OCI-LY7 (cell line): ENCODE results near the gene NOD1. TPM values are rescaled to one million over a fixed set of nuclear protein-coding genes. Genes with fewer than 3 reads are reported as not detected.

Source experiments
- BruUV-seq: library from RNA; stranded (reverse); fragments of 400-500 nt; replicated peaks from 2 replicates; lab custom pipeline; 2021; lab: Mats Ljungman, UMichigan
- CTCF ChIA-PET: fragments of 300-600 bp; sonication (Branson Sonifier 250); formaldehyde crosslinking; loops from one replicate; lab custom pipeline; 2022; ENCODE audit warnings: antibody characterized with exemption; ENCODE audit not compliant: unreplicated experiment; lab: Charles Lee
- POLR2A ChIA-PET: fragments of 300-600 bp; sonication (Branson Sonifier 250); formaldehyde crosslinking; loops from one replicate; lab custom pipeline; 2022; ENCODE audit warnings: antibody characterized with exemption; lab: Charles Lee
- DNase-seq: peaks from one replicate; pipeline ENCODE4 v3.0.0-alpha.2; 2015; ENCODE audit warnings: low spot score
- H2AFZ ChIP-seq: fragments of 200-600 bp; sonication (generic), shearing (Covaris generic); 2 replicates; pipeline ENCODE4 v1.6.1; 2014; ENCODE audit warnings: mild to moderate bottlenecking, antibody characterized with exemption, low read length, moderate library complexity
- H3K27ac ChIP-seq: fragments of 200-600 bp; sonication (generic); 2 replicates; pipeline ENCODE4 v1.5.1; 2014; ENCODE audit warnings: mixed run types, low read depth, mild to moderate bottlenecking, moderate library complexity, low read length, inconsistent platforms; ENCODE audit not compliant: poor library complexity, severe bottlenecking
- H3K36me3 ChIP-seq: fragments of 200-600 bp; sonication (generic); 2 replicates; pipeline ENCODE4 v1.6.1; 2014; ENCODE audit warnings: mild to moderate bottlenecking, antibody characterized with exemption, low read length, moderate library complexity, mixed read lengths; ENCODE audit not compliant: insufficient read depth
- H3K4me1 ChIP-seq: fragments of 200-600 bp; sonication (generic); 2 replicates; pipeline ENCODE4 v1.5.1; 2014; ENCODE audit warnings: mild to moderate bottlenecking, low read length; ENCODE audit not compliant: insufficient read depth, poor library complexity, severe bottlenecking
- H3K4me2 ChIP-seq: fragments of 200-600 bp; sonication (generic); 2 replicates; pipeline ENCODE4 v1.6.1; 2014; ENCODE audit warnings: mild to moderate bottlenecking, low read length
- H3K4me3 ChIP-seq: fragments of 200-600 bp; sonication (generic); 2 replicates; pipeline ENCODE4 v1.5.1; 2014; ENCODE audit warnings: mild to moderate bottlenecking, low read depth, low read length; ENCODE audit not compliant: poor library complexity, severe bottlenecking
- H3K79me2 ChIP-seq: fragments of 200-600 bp; sonication (generic); 2 replicates; pipeline ENCODE4 v1.6.1; 2016; ENCODE audit warnings: low read depth, mild to moderate bottlenecking, low read length, moderate library complexity, mixed read lengths; ENCODE audit not compliant: insufficient read depth
- H3K9me2 ChIP-seq: fragments of 200-600 bp; sonication (generic); 2 replicates; pipeline ENCODE4 v1.6.1; 2016; ENCODE audit warnings: mild to moderate bottlenecking, low read length, mixed read lengths; ENCODE audit not compliant: insufficient read depth
- H3K9me3 ChIP-seq: fragments of 200-600 bp; sonication (generic); 2 replicates; pipeline ENCODE4 v1.6.1; 2014; ENCODE audit warnings: mild to moderate bottlenecking, mixed run types, low read length, mixed read lengths
- H4K20me1 ChIP-seq: fragments of 200-600 bp; sonication (generic); 2 replicates; pipeline ENCODE4 v1.6.1; 2014; ENCODE audit warnings: mild to moderate bottlenecking, antibody characterized with exemption, low read length, moderate library complexity, mixed read lengths; ENCODE audit not compliant: insufficient read depth
- EZH2phosphoT487 ChIP-seq: fragments of 200-600 bp; sonication (generic); IDR thresholded peaks from 2 replicates; pipeline ENCODE4 v1.6.1; 2018; ENCODE audit warnings: low read depth, borderline replicate concordance, mild to moderate bottlenecking, mixed run types, antibody characterized with exemption, low read length, moderate library complexity, mixed read lengths
- intact Hi-C: fragments of 100-400 bp; cut with micrococcal nuclease; formaldehyde crosslinking; loops from one replicate; pipeline ENCODE4 v1.10.0; 2022; ENCODE audit not compliant: unreplicated experiment
- total RNA-seq, 2 experiments: library from RNA; depleted of rRNA in 1 of 2; stranded (reverse); fragments of >200 nt in 1 of 2; shearing (Covaris generic) in 1 of 2; gene quantifications; 2 replicates each; pipeline ENCODE4 v1.2.3, GENCODE V29; 2014 to 2022
- TF ChIP-seq, protein P1 (sequence below): fragments of 200-600 bp; sonication (generic); conservative IDR thresholded peaks from 2 replicates; pipeline ENCODE4 v1.5.1; 2014; ENCODE audit warnings: mild to moderate bottlenecking, antibody characterized with exemption, low read length, moderate library complexity, mixed read lengths

The NOD1 gene
- total RNA-seq, 2 experiments from 2014 or later = 8.4 to 10.3 TPM

DNA sequence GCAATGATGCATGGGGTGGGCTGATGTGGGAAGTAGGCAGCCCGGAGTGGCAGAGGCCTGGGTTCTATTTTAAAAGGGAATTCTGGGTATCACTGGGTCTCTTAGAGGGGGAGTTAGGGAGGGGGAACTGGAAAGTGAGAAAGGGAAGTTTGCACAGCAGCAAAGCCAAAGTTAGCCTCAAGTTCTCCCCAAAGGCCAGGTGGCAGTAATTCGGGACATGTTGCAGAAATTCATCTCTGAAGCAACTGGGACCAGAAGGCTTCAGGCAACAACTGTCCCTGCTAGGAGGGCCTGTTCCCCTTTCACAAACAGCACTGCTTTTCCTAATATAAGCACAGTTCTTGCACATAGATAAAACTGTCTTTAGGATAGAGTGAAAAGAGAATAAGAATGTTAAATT, 67.4 kb downstream of the NOD1 start:
- DNase-seq = peak; percentile 57
- H2AFZ ChIP-seq = peak overlapping the region; percentile 36; the same call in 1 of the 2 replicates
- BruUV-seq = no TSS peak
- no peaks in the 10 kb centered on the region for H4K20me1 ChIP-seq
- H3K79me2 ChIP-seq = no peaks in the 10 kb centered on the region
- intact Hi-C loops = loop anchor here (1.0 kb wide), 1 partner anchor 135 kb away; no protein-coding TSS in a partner anchor
- peak overlapping the region; percentile 70 for H3K4me2 ChIP-seq
- POLR2A ChIA-PET = interaction anchor here (0.8 kb wide), 1 partner anchor 19 kb away, joined by 8 read pairs; no protein-coding TSS in a partner anchor
- H3K4me3 ChIP-seq = peak overlapping the region; percentile 49
- peak overlapping the region; percentile 58 for H3K27ac ChIP-seq
- CTCF ChIA-PET = interaction anchor here (1.4 to 1.5 kb wide), 2 partner anchors 15 to 135 kb away, joined by 3 read pairs; no protein-coding TSS in a partner anchor
- TF ChIP-seq EZH2phosphoT487 = no peak
- TF ChIP-seq, protein P1, sequence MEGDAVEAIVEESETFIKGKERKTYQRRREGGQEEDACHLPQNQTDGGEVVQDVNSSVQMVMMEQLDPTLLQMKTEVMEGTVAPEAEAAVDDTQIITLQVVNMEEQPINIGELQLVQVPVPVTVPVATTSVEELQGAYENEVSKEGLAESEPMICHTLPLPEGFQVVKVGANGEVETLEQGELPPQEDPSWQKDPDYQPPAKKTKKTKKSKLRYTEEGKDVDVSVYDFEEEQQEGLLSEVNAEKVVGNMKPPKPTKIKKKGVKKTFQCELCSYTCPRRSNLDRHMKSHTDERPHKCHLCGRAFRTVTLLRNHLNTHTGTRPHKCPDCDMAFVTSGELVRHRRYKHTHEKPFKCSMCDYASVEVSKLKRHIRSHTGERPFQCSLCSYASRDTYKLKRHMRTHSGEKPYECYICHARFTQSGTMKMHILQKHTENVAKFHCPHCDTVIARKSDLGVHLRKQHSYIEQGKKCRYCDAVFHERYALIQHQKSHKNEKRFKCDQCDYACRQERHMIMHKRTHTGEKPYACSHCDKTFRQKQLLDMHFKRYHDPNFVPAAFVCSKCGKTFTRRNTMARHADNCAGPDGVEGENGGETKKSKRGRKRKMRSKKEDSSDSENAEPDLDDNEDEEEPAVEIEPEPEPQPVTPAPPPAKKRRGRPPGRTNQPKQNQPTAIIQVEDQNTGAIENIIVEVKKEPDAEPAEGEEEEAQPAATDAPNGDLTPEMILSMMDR = no peak
- H3K9me2 ChIP-seq = no peaks in the 10 kb centered on the region
- peaks cover 24% of the 10 kb centered on the region for H3K36me3 ChIP-seq
- H3K4me1 ChIP-seq = peaks cover 41% of the 10 kb centered on the region
- H3K9me3 ChIP-seq = peaks cover 16% of the 10 kb centered on the region

DNA sequence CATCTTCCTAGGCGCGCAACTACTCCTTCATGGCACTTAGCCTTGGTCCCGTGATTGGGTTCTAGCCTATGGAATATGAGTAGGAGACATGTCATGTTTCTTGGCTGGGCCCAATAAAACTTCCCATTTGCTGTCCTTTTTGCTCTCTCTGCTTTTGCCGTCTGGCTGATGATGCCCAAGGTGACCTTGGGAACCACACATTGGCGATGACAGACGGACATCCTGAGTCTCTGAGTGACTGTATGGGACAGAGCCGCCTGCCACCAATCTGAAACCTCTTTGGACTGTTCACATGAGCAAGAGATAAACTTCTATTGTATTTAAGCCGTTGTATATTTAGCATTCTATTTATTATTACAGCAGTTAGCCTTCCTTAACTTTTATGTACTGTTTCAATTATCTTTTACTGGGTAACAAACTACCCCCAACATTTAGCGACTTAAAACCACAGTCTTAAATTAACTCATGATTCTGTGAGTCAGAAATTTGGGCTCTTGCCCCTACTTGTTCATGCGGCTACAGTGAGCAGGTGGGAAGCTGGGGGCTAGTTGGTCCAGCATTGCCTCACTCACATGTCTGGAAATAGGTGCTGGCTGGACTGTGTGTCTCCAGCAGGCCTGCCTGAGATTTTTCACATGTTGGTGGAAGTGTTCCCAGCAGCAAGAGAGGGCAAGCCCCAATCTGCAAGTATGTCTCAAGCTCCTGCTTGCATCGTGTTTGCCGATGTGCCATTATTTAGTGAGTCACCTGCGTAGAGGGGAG, 71.7 kb downstream of the NOD1 start:
- Histone ChIP-seq H3K27ac (no peak overlapping the region), H4K20me1 (no peaks in the 10 kb centered on the region), H3K4me3 (no peak overlapping the region), H3K9me3 (no peaks in the 10 kb centered on the region), H3K36me3 (peaks cover 5% of the 10 kb centered on the region), H3K79me2 (no peaks in the 10 kb centered on the region), H3K9me2 (no peaks in the 10 kb centered on the region), H3K4me1 (peaks cover 30% of the 10 kb centered on the region), H2AFZ (no peak overlapping the region), H3K4me2 (no peak overlapping the region)
- POLR2A ChIA-PET = no interaction called here
- intact Hi-C loops = no loop called here
- TF ChIP-seq, protein P1 = no peak
- TF ChIP-seq EZH2phosphoT487 = no peak
- BruUV-seq = no TSS peak
- CTCF ChIA-PET = no interaction called here
- no peak for DNase-seq

GRCh38 chr7:30405179-30405578, 73.4 kb downstream of the NOD1 start:
- Histone ChIP-seq H3K4me3 (no peak overlapping the region), H3K9me2 (no peaks in the 10 kb centered on the region), H3K36me3 (peaks cover 5% of the 10 kb centered on the region), H3K4me1 (peaks cover 13% of the 10 kb centered on the region), H3K9me3 (no peaks in the 10 kb centered on the region), H4K20me1 (no peaks in the 10 kb centered on the region), H2AFZ (no peak overlapping the region), H3K79me2 (no peaks in the 10 kb centered on the region), H3K4me2 (no peak overlapping the region), H3K27ac (no peak overlapping the region)
- no peak for DNase-seq
- CTCF ChIA-PET = no interaction called here
- no TSS peak for BruUV-seq
- intact Hi-C loops = no loop called here
- TF ChIP-seq EZH2phosphoT487 = no peak
- TF ChIP-seq, protein P1 = no peak
- POLR2A ChIA-PET = interaction anchor here (0.6 kb wide), 1 partner anchor 143 kb away, joined by 4 read pairs; no protein-coding TSS in a partner anchor
